Measurements from ENCODE around the gene KLRD1. TPM values are rescaled to one million over a fixed set of nuclear protein-coding genes. Genes with fewer than 3 reads are reported as not detected.

The KLRD1 gene
- polyA plus RNA-seq, result 2.6 TPM
- long read RNA-seq, donor 1, result 0 reads
- long read RNA-seq, donor 2, result 0 reads
- long read RNA-seq, donor 3, result 0 reads
- long read RNA-seq, donor 4, result 0 reads
- long read RNA-seq, donor 5, result 0 reads
- long read RNA-seq, donor 6, partial matches to known transcripts, result 0 of 1 reads
- long read RNA-seq, donor 6, other reads (novel, unspliced or antisense), result 0 of 1 reads
- long read RNA-seq, donor 7, result 0 reads
- long read RNA-seq, donor 8, partial matches to known transcripts, result 0 of 1 reads
- long read RNA-seq, donor 8, other reads (novel, unspliced or antisense), result 0 of 1 reads
- long read RNA-seq, donor 9, result 0 reads
- long read RNA-seq, donor 10, result 0 reads
- long read RNA-seq, donor 11, partial matches to known transcripts, result 0 of 1 reads
- long read RNA-seq, donor 11, other reads (novel, unspliced or antisense), result 0 of 1 reads

GRCh38 chr12:10307630-10308029 is at the start of gene KLRD1:
Gene KLRD1, plus strand, starts transcription at chr12:10307870. Its CDS starts 208 bp downstream, at chr12:10308078.
- no peak within 1 kb of the TSS for H3K4me3 ChIP-seq (ENCODE audit: low read length)

GRCh38 chr12:10260927-10261326 is 46.7 kb upstream of the KLRD1 start:
- H3K4me1 ChIP-seq (ENCODE audit: control insufficient read depth, insufficient read depth, low read length), result no peaks in the 10 kb centered on the region
- DNase-seq, result no peak
- H3K36me3 ChIP-seq (ENCODE audit: control insufficient read depth, insufficient read depth, low read length), result no peaks in the 10 kb centered on the region
- no peaks in the 10 kb centered on the region for H3K9me3 ChIP-seq (ENCODE audit: control insufficient read depth, low read depth, low read length)
- H3K4me3 ChIP-seq (ENCODE audit: low read length), result no peak overlapping the region
- H3K27me3 ChIP-seq (ENCODE audit: control insufficient read depth, insufficient read depth, low read length), result no peaks in the 10 kb centered on the region
- no peak overlapping the region for H3K27ac ChIP-seq (ENCODE audit: low read length)
- no CpG with 5 or more reads among the region's 1 CpG for WGBS (ENCODE audit: insufficient coverage, low lambda C conversion rate)

More at GRCh38 chr12:10307630-10308029, at the start of gene KLRD1:
- Histone ChIP-seq H3K27me3 (ENCODE audit: control insufficient read depth, insufficient read depth, low read length) (no peaks in the 10 kb centered on the region), H3K27ac (ENCODE audit: low read length) (no peak within 1 kb of the TSS), H3K4me1 (ENCODE audit: control insufficient read depth, insufficient read depth, low read length) (no peaks in the 10 kb centered on the region), H3K36me3 (ENCODE audit: control insufficient read depth, insufficient read depth, low read length) (no peaks in the 10 kb centered on the region), H3K9me3 (ENCODE audit: control insufficient read depth, low read depth, low read length) (no peaks in the 10 kb centered on the region)
- DNase-seq, result no peak
- WGBS (ENCODE audit: insufficient coverage, low lambda C conversion rate), result 100% methylated on average over 1 of the region's 1 CpG

GRCh38 chr12:10268037-10268436 is 39.6 kb upstream of the KLRD1 start:
- Histone ChIP-seq H3K27me3 (ENCODE audit: control insufficient read depth, insufficient read depth, low read length) (no peaks in the 10 kb centered on the region), H3K9me3 (ENCODE audit: control insufficient read depth, low read depth, low read length) (no peaks in the 10 kb centered on the region), H3K36me3 (ENCODE audit: control insufficient read depth, insufficient read depth, low read length) (no peaks in the 10 kb centered on the region), H3K4me1 (ENCODE audit: control insufficient read depth, insufficient read depth, low read length) (no peaks in the 10 kb centered on the region), H3K4me3 (ENCODE audit: low read length) (no peak overlapping the region), H3K27ac (ENCODE audit: low read length) (no peak overlapping the region)
- WGBS (ENCODE audit: insufficient coverage, low lambda C conversion rate), result 62% methylated on average over 2 of the region's 5 CpGs
- no peak for DNase-seq

GRCh38 chr12:10272467-10272866 is 35.2 kb upstream of the KLRD1 start:
- no peaks in the 10 kb centered on the region for H3K36me3 ChIP-seq (ENCODE audit: control insufficient read depth, insufficient read depth, low read length)
- no peaks in the 10 kb centered on the region for H3K4me1 ChIP-seq (ENCODE audit: control insufficient read depth, insufficient read depth, low read length)
- no peak overlapping the region for H3K27ac ChIP-seq (ENCODE audit: low read length)
- no peak for DNase-seq
- no peaks in the 10 kb centered on the region for H3K9me3 ChIP-seq (ENCODE audit: control insufficient read depth, low read depth, low read length)
- no peak overlapping the region for H3K4me3 ChIP-seq (ENCODE audit: low read length)
- H3K27me3 ChIP-seq (ENCODE audit: control insufficient read depth, insufficient read depth, low read length), result no peaks in the 10 kb centered on the region
- WGBS (ENCODE audit: insufficient coverage, low lambda C conversion rate), result 100% methylated on average over 1 of the region's 2 CpGs

GRCh38 chr12:10276774-10277173 is 30.9 kb upstream of the KLRD1 start:
- no peak overlapping the region for H3K27ac ChIP-seq (ENCODE audit: low read length)
- no peak for DNase-seq
- peaks cover 3% of the 10 kb centered on the region for H3K27me3 ChIP-seq (ENCODE audit: control insufficient read depth, insufficient read depth, low read length)
- no peaks in the 10 kb centered on the region for H3K4me1 ChIP-seq (ENCODE audit: control insufficient read depth, insufficient read depth, low read length)
- H3K36me3 ChIP-seq (ENCODE audit: control insufficient read depth, insufficient read depth, low read length), result no peaks in the 10 kb centered on the region
- no peaks in the 10 kb centered on the region for H3K9me3 ChIP-seq (ENCODE audit: control insufficient read depth, low read depth, low read length)
- WGBS (ENCODE audit: insufficient coverage, low lambda C conversion rate), result 80% methylated on average over 1 of the region's 1 CpG
- H3K4me3 ChIP-seq (ENCODE audit: low read length), result no peak overlapping the region

GRCh38 chr12:10278104-10278503 is 29.6 kb upstream of the KLRD1 start:
- no CpG with 5 or more reads among the region's 2 CpGs for WGBS (ENCODE audit: insufficient coverage, low lambda C conversion rate)
- Histone ChIP-seq H3K4me1 (ENCODE audit: control insufficient read depth, insufficient read depth, low read length) (no peaks in the 10 kb centered on the region), H3K9me3 (ENCODE audit: control insufficient read depth, low read depth, low read length) (no peaks in the 10 kb centered on the region), H3K27me3 (ENCODE audit: control insufficient read depth, insufficient read depth, low read length) (peaks cover 3% of the 10 kb centered on the region), H3K36me3 (ENCODE audit: control insufficient read depth, insufficient read depth, low read length) (no peaks in the 10 kb centered on the region), H3K27ac (ENCODE audit: low read length) (no peak overlapping the region), H3K4me3 (ENCODE audit: low read length) (no peak overlapping the region)
- DNase-seq, result no peak

- no peaks in the 10 kb centered on the region for H3K36me3 ChIP-seq (ENCODE audit: control insufficient read depth, insufficient read depth, low read length)
- DNase-seq, result no peak
- H3K4me1 ChIP-seq (ENCODE audit: control insufficient read depth, insufficient read depth, low read length), result no peaks in the 10 kb centered on the region
- no peak overlapping the region for H3K27ac ChIP-seq (ENCODE audit: low read length)
- H3K9me3 ChIP-seq (ENCODE audit: control insufficient read depth, low read depth, low read length), result no peaks in the 10 kb centered on the region
- WGBS (ENCODE audit: insufficient coverage, low lambda C conversion rate), result 100% methylated on average over 1 of the region's 3 CpGs
- no peak overlapping the region for H3K4me3 ChIP-seq (ENCODE audit: low read length)
- H3K27me3 ChIP-seq (ENCODE audit: control insufficient read depth, insufficient read depth, low read length), result peaks cover 3% of the 10 kb centered on the region
Measured at GRCh38 chr12:10279937-10280336, 27.7 kb upstream of the KLRD1 start.

GRCh38 chr12:10283027-10283426 is 24.6 kb upstream of the KLRD1 start:
- peaks cover 2% of the 10 kb centered on the region for H3K27me3 ChIP-seq (ENCODE audit: control insufficient read depth, insufficient read depth, low read length)
- no peak for DNase-seq
- H3K4me3 ChIP-seq (ENCODE audit: low read length), result no peak overlapping the region
- H3K36me3 ChIP-seq (ENCODE audit: control insufficient read depth, insufficient read depth, low read length), result no peaks in the 10 kb centered on the region
- H3K9me3 ChIP-seq (ENCODE audit: control insufficient read depth, low read depth, low read length), result no peaks in the 10 kb centered on the region
- WGBS (ENCODE audit: insufficient coverage, low lambda C conversion rate), result 100% methylated on average over 1 of the region's 4 CpGs
- H3K27ac ChIP-seq (ENCODE audit: low read length), result no peak overlapping the region
- no peaks in the 10 kb centered on the region for H3K4me1 ChIP-seq (ENCODE audit: control insufficient read depth, insufficient read depth, low read length)

GRCh38 chr12:10285919-10286318 is 21.8 kb upstream of the KLRD1 start:
- Histone ChIP-seq H3K27ac (ENCODE audit: low read length) (no peak overlapping the region), H3K27me3 (ENCODE audit: control insufficient read depth, insufficient read depth, low read length) (no peaks in the 10 kb centered on the region), H3K36me3 (ENCODE audit: control insufficient read depth, insufficient read depth, low read length) (no peaks in the 10 kb centered on the region), H3K4me1 (ENCODE audit: control insufficient read depth, insufficient read depth, low read length) (no peaks in the 10 kb centered on the region), H3K4me3 (ENCODE audit: low read length) (no peak overlapping the region), H3K9me3 (ENCODE audit: control insufficient read depth, low read depth, low read length) (no peaks in the 10 kb centered on the region)
- WGBS (ENCODE audit: insufficient coverage, low lambda C conversion rate), result 100% methylated on average over 1 of the region's 6 CpGs
- DNase-seq, result no peak

GRCh38 chr12:10289005-10289754 is 18.5 kb upstream of the KLRD1 start:
- no peak for DNase-seq
- Histone ChIP-seq H3K27me3 (ENCODE audit: control insufficient read depth, insufficient read depth, low read length) (no peaks in the 10 kb centered on the region), H3K9me3 (ENCODE audit: control insufficient read depth, low read depth, low read length) (no peaks in the 10 kb centered on the region), H3K36me3 (ENCODE audit: control insufficient read depth, insufficient read depth, low read length) (no peaks in the 10 kb centered on the region), H3K4me1 (ENCODE audit: control insufficient read depth, insufficient read depth, low read length) (no peaks in the 10 kb centered on the region), H3K27ac (ENCODE audit: low read length) (no peak overlapping the region), H3K4me3 (ENCODE audit: low read length) (no peak overlapping the region)
- 93% methylated on average over 3 of the region's 6 CpGs for WGBS (ENCODE audit: insufficient coverage, low lambda C conversion rate)
